MCF 10A (cell line): ENCODE results near the gene ST14. TPM values are rescaled to one million over a fixed set of nuclear protein-coding genes. Genes with fewer than 3 reads are reported as not detected.

Source experiments
- BruUV-seq: library from RNA; stranded (reverse); fragments of 400-500 nt; replicated peaks from 2 replicates; lab custom pipeline; 2021; lab: Mats Ljungman, UMichigan
- CTCF ChIA-PET: fragments of 300-600 bp; sonication (Branson Sonifier 250); formaldehyde crosslinking; extraction: SDS; loops from one replicate; lab custom pipeline; 2021; ENCODE audit warnings: antibody characterized with exemption, inconsistent platforms; lab: Yijun Ruan, JAX
- POLR2A ChIA-PET: fragments of 300-600, 350-650 bp; sonication (Branson Sonifier 250); formaldehyde crosslinking; extraction: SDS; loops from one replicate; lab custom pipeline; 2020; ENCODE audit warnings: antibody characterized with exemption, inconsistent platforms; lab: Yijun Ruan, JAX
- DNase-seq: peaks from one replicate; pipeline ENCODE4 v3.0.0-alpha.2; 2018; ENCODE audit not compliant: unreplicated experiment
- H3K27ac Mint-ChIP-seq: one replicate; pipeline ENCODE4 v1.8.0; 2022; ENCODE audit warnings: mild to moderate bottlenecking, low read depth, mixed read lengths; ENCODE audit not compliant: unreplicated experiment
- H3K27me3 Mint-ChIP-seq: one replicate; pipeline ENCODE4 v1.8.0; 2022; ENCODE audit warnings: mixed read lengths; ENCODE audit not compliant: insufficient read depth, unreplicated experiment
- H3K36me3 Mint-ChIP-seq: one replicate; pipeline ENCODE4 v1.8.0; 2022; ENCODE audit warnings: mild to moderate bottlenecking, moderate library complexity, mixed read lengths; ENCODE audit not compliant: insufficient read depth, unreplicated experiment
- H3K4me1 Mint-ChIP-seq: one replicate; pipeline ENCODE4 v1.8.0; 2022; ENCODE audit warnings: mixed read lengths; ENCODE audit not compliant: insufficient read depth, unreplicated experiment
- H3K4me3 Mint-ChIP-seq: one replicate; pipeline ENCODE4 v1.8.0; 2022; ENCODE audit warnings: mild to moderate bottlenecking, moderate library complexity, mixed read lengths; ENCODE audit not compliant: unreplicated experiment
- H3K9me3 Mint-ChIP-seq: one replicate; pipeline ENCODE4 v1.8.0; 2022; ENCODE audit warnings: mixed read lengths; ENCODE audit not compliant: unreplicated experiment
- intact Hi-C: fragments of 100-400 bp; cut with micrococcal nuclease; formaldehyde crosslinking; loops from 2 replicates; pipeline ENCODE4 v1.14.1; 2022
- total RNA-seq: library from RNA; stranded (reverse); gene quantifications from 2 replicates; pipeline ENCODE4 v1.2.3, GENCODE V29; 2022
- TF ChIP-seq, protein P1 (sequence below): fragments of 200-600 bp; IDR thresholded peaks from one replicate; pipeline ENCODE4 v1.8.0; 2022; ENCODE audit warnings: antibody characterized with exemption, mild to moderate bottlenecking; ENCODE audit not compliant: unreplicated experiment

Gene ST14
- total RNA-seq, 1 experiment from 2014 or later, result 27.2 TPM

DNA sequence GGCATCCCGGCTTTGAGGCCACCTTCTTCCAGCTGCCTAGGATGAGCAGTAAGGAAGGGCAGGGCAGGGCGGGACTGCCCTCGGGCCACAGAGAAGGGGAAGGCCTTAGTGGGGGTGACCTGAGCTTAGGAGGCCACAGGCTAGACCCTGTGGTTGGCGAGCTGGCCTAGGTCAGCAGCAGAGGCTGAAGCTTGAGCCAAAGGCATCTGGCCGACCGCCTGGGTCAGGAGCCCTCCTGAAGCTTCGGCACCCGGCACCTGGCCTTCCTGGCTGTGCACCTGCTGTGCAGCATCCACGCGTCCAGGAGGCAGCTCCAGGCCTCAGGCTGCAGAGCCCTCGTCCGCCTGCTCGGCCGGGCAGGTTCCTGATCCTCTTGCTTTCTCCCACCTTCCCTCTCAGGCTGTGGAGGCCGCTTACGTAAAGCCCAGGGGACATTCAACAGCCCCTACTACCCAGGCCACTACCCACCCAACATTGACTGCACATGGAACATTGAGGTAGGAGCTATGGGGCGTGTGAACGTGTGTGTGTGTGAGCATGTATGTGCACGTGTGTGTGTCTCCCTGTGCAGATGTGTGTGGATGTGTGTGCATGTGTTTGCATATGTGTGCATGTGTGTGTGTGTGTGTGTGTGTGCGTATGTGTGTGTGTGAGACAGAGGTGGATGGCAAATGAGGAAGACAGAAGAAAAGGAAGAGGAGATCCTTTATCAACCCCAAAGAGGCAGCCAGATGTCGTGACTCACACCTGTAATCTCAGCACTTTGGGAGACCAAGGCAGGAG lies 34.9 kb downstream of the ST14 start:
- no peak for DNase-seq
- H3K36me3 Mint-ChIP-seq, result peaks cover 4% of the 10 kb centered on the region

DNA sequence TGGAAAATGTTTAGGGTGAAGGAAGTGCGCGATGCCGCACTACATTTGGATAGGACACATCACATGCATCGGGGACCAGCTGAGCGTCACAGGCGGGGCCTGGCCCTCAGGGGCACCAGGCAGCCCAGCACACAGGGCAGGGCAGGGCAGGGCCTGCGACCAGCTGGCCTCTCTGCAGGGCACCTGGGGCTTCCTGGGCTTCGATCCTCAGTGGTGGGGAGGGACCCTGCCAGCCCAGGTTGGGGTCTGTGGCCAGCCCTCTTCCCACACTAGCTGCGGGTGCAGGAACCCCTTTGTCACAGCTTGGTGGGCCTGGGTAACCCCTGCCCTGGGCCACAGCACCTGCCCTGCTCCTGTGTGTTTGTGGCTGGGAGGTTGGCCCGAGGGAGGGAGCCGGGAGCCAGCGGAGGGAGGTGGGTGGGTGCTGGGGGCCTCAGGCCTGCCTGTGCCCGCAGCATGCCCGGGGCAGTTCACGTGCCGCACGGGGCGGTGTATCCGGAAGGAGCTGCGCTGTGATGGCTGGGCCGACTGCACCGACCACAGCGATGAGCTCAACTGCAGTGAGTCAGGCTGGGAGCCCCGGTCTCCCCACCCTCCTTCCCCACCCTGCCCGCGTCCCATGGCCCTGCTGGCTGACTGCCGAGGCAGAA lies 37.9 kb downstream of the ST14 start:
- Mint-ChIP-seq H3K4me1 (no peaks in the 10 kb centered on the region), H3K9me3 (no peaks in the 10 kb centered on the region), H3K27ac (no peak overlapping the region), H3K36me3 (peaks cover 4% of the 10 kb centered on the region), H3K27me3 (no peaks in the 10 kb centered on the region), H3K4me3 (no peak overlapping the region)
- ChIA-PET POLR2A (no interaction called here), CTCF (interaction anchor here (0.6 to 1.0 kb wide), 3 partner anchors 15 to 274 kb away, joined by 3 to 4 read pairs (median 3); no protein-coding TSS in a partner anchor)
- BruUV-seq, result no TSS peak
- no peak for DNase-seq
- TF ChIP-seq, protein P1, sequence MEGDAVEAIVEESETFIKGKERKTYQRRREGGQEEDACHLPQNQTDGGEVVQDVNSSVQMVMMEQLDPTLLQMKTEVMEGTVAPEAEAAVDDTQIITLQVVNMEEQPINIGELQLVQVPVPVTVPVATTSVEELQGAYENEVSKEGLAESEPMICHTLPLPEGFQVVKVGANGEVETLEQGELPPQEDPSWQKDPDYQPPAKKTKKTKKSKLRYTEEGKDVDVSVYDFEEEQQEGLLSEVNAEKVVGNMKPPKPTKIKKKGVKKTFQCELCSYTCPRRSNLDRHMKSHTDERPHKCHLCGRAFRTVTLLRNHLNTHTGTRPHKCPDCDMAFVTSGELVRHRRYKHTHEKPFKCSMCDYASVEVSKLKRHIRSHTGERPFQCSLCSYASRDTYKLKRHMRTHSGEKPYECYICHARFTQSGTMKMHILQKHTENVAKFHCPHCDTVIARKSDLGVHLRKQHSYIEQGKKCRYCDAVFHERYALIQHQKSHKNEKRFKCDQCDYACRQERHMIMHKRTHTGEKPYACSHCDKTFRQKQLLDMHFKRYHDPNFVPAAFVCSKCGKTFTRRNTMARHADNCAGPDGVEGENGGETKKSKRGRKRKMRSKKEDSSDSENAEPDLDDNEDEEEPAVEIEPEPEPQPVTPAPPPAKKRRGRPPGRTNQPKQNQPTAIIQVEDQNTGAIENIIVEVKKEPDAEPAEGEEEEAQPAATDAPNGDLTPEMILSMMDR, result no peak
- intact Hi-C loops, result no loop called here

More for the DNA sequence above, 34.9 kb downstream of the ST14 start:
- CTCF ChIA-PET, result interaction anchor here (0.9 to 2.7 kb wide), 2 partner anchors 9 to 18 kb away, joined by 4 to 12 read pairs; no protein-coding TSS in a partner anchor
- Mint-ChIP-seq H3K27ac (no peak overlapping the region), H3K9me3 (no peaks in the 10 kb centered on the region), H3K4me3 (no peak overlapping the region), H3K27me3 (no peaks in the 10 kb centered on the region), H3K4me1 (no peaks in the 10 kb centered on the region)
- intact Hi-C loops, result no loop called here
- POLR2A ChIA-PET, result no interaction called here
- no TSS peak for BruUV-seq
- TF ChIP-seq, protein P1, result no peak

DNA sequence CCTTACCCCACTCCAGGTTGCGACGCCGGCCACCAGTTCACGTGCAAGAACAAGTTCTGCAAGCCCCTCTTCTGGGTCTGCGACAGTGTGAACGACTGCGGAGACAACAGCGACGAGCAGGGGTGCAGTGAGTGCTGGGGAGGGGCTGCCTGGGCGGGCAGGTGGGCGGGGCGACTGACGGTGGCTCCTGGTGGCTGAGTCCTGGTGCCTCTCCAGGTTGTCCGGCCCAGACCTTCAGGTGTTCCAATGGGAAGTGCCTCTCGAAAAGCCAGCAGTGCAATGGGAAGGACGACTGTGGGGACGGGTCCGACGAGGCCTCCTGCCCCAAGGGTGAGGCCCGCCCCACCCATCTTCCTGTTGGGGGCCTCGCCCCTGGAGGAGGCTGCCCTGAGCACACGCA lies 38.7 kb downstream of the ST14 start:
- no peaks in the 10 kb centered on the region for H3K9me3 Mint-ChIP-seq
- ChIA-PET CTCF (interaction anchor here (0.6 to 1.0 kb wide), 2 partner anchors 14 to 25 kb away, joined by 3 read pairs; no protein-coding TSS in a partner anchor), POLR2A (no interaction called here)
- TF ChIP-seq, protein P1, result no peak
- no peaks in the 10 kb centered on the region for H3K4me1 Mint-ChIP-seq
- BruUV-seq, result no TSS peak
- H3K36me3 Mint-ChIP-seq, result peaks cover 4% of the 10 kb centered on the region
- no peak overlapping the region for H3K27ac Mint-ChIP-seq
- intact Hi-C loops, result no loop called here
- H3K27me3 Mint-ChIP-seq, result no peaks in the 10 kb centered on the region
- DNase-seq, result no peak
- no peak overlapping the region for H3K4me3 Mint-ChIP-seq

DNA sequence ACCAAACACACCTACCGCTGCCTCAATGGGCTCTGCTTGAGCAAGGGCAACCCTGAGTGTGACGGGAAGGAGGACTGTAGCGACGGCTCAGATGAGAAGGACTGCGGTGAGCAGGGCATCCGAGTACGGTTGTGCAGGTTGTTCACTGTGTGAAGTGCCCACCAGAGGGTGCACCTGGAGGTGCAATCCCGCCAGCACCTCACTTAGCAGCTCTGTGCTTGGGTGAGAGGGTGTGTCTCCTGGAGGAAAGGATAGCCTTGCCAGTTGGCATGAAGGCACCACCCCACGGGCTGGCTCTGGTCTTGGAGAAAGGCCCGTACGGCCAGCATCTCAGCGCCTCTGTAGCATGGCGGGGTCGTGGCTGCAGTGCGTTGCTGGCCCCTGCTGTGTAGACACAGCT lies 39.4 kb downstream of the ST14 start:
- H3K36me3 Mint-ChIP-seq, result peaks cover 4% of the 10 kb centered on the region
- no peak for DNase-seq
- no peaks in the 10 kb centered on the region for H3K9me3 Mint-ChIP-seq
- ChIA-PET POLR2A (no interaction called here), CTCF (interaction anchor here (0.6 to 1.4 kb wide), 3 partner anchors 13 to 695 kb away, joined by 3 to 4 read pairs (median 3); no protein-coding TSS in a partner anchor)
- H3K27me3 Mint-ChIP-seq, result no peaks in the 10 kb centered on the region
- intact Hi-C loops, result no loop called here
- no peak overlapping the region for H3K4me3 Mint-ChIP-seq
- no peaks in the 10 kb centered on the region for H3K4me1 Mint-ChIP-seq
- no TSS peak for BruUV-seq
- H3K27ac Mint-ChIP-seq, result no peak overlapping the region
- TF ChIP-seq, protein P1, result no peak
